HepG2 (cell line): ENCODE results near the gene RRAS. TPM values are rescaled to one million over a fixed set of nuclear protein-coding genes. Genes with fewer than 3 reads are reported as not detected.
A peak's percentile ranks its signal among the peaks of the same experiment; 100 is the strongest.

ENCODE experiments used
- ADNP ChIP-seq: sonication (generic); formaldehyde crosslinking; IDR thresholded peaks from 2 replicates; pipeline ENCODE4 v1.4.0; 2020; ENCODE audit warnings: missing genetic modification reagents
- ARID3A ChIP-seq: IDR thresholded peaks from 2 replicates; pipeline ENCODE4 v1.6.1; 2012; ENCODE audit warnings: low read depth, low read length, improper control_type of control experiment
- ARNT2 ChIP-seq: sonication (generic); formaldehyde crosslinking; IDR thresholded peaks from 2 replicates; pipeline ENCODE4 v1.8.0; 2022; ENCODE audit warnings: mild to moderate bottlenecking, low read depth, missing genetic modification reagents, moderate library complexity
- CERS6 ChIP-seq: sonication (generic); formaldehyde crosslinking; IDR thresholded peaks from 2 replicates; pipeline ENCODE4 v1.5.0; 2020; ENCODE audit warnings: missing genetic modification reagents
- CREB3 ChIP-seq: sonication (generic); formaldehyde crosslinking; IDR thresholded peaks from 2 replicates; pipeline ENCODE4 v1.5.0; 2020; ENCODE audit warnings: missing genetic modification reagents
- ERF ChIP-seq: IDR thresholded peaks from 2 replicates; pipeline ENCODE4 v1.6.1; 2018; ENCODE audit warnings: missing biosample characterization, missing genetic modification reagents
- MBD4 ChIP-seq: IDR thresholded peaks from 2 replicates; pipeline ENCODE4 v1.6.1; 2012; ENCODE audit warnings: low read length, inconsistent platforms, borderline replicate concordance
- MED8 ChIP-seq: sonication (generic); formaldehyde crosslinking; IDR thresholded peaks from 2 replicates; pipeline ENCODE4 v1.8.1; 2023; ENCODE audit warnings: mild to moderate bottlenecking, missing genetic modification reagents; ENCODE audit not compliant: insufficient replicate concordance
- PBX2 ChIP-seq: IDR thresholded peaks from 2 replicates; pipeline ENCODE4 v1.6.1; 2016; ENCODE audit warnings: control low read depth
- PHF8 ChIP-seq: sonication (generic); formaldehyde crosslinking; IDR thresholded peaks from 2 replicates; pipeline ENCODE4 v1.5.0; 2020; ENCODE audit warnings: missing genetic modification reagents
- PRDM4 ChIP-seq: sonication (generic); formaldehyde crosslinking; IDR thresholded peaks from 2 replicates; pipeline ENCODE4 v1.9.0; 2021; ENCODE audit warnings: missing genetic modification reagents, borderline replicate concordance
- RBFOX2 ChIP-seq: fragments of 200-400 bp; formaldehyde crosslinking; IDR thresholded peaks from 2 replicates; pipeline ENCODE4 v1.6.1; 2017; ENCODE audit warnings: low read depth, mild to moderate bottlenecking, low read length
- SNAPC5 ChIP-seq: sonication (generic); formaldehyde crosslinking; IDR thresholded peaks from 2 replicates; pipeline ENCODE4 v1.8.1; 2023; ENCODE audit warnings: mild to moderate bottlenecking, missing genetic modification reagents, borderline replicate concordance
- SP2 ChIP-seq: sonication (generic); formaldehyde crosslinking; IDR thresholded peaks from 2 replicates; pipeline ENCODE4 v1.5.1; 2020; ENCODE audit warnings: mild to moderate bottlenecking, missing genetic modification reagents
- SSRP1 ChIP-seq: IDR thresholded peaks from 2 replicates; pipeline ENCODE4 v1.6.1; 2016; ENCODE audit warnings: control low read depth
- ZNF230 ChIP-seq: sonication (generic); formaldehyde crosslinking; IDR thresholded peaks from 2 replicates; pipeline ENCODE4 v1.4.0; 2020; ENCODE audit warnings: mild to moderate bottlenecking, missing genetic modification reagents
- ZNF367 ChIP-seq: sonication (generic); formaldehyde crosslinking; IDR thresholded peaks from 2 replicates; pipeline ENCODE4 v1.4.0; 2020; ENCODE audit warnings: missing genetic modification reagents, borderline replicate concordance
- ZNF704 ChIP-seq: sonication (generic); formaldehyde crosslinking; IDR thresholded peaks from 2 replicates; pipeline ENCODE4 v1.8.1; 2023; ENCODE audit warnings: mild to moderate bottlenecking, inconsistent platforms, moderate library complexity, missing genetic modification reagents, borderline replicate concordance
- ZNF713 ChIP-seq: sonication (generic); formaldehyde crosslinking; IDR thresholded peaks from 2 replicates; pipeline ENCODE4 v1.4.0; 2020; ENCODE audit warnings: mild to moderate bottlenecking, missing genetic modification reagents
- polyA plus RNA-seq, 8 experiments: library from polyadenylated mRNA; depleted of rRNA in 3 of 8; stranded (reverse) in 7 of 8; unstranded in 1 of 8; fragments of >200 nt; fragmentation: Illumina TruSeq in 4 of 8; extraction: Trizol in 4 of 8; gene quantifications; 2 replicates each; pipeline versions ENCODE4 v1.2.1 to v1.2.3, GENCODE V29; 2011 to 2016; ENCODE audit warnings: low read depth in 4 of 8, missing spikeins in 1 of 8, mixed read lengths in 1 of 8; ENCODE audit not compliant: insufficient read depth in 1 of 8
- total RNA-seq, 5 experiments: library from RNA; depleted of rRNA; stranded (reverse); fragments of >200 nt; fragmentation: Illumina TruSeq; extraction: Trizol; gene quantifications; 2 replicates each; pipeline ENCODE4 v1.2.3, GENCODE V29; 2016; ENCODE audit warnings: low read depth in 1 of 5

The RRAS gene
- total and polyA plus RNA-seq, 2 of the 13 experiments (the other 11 are each of a cell fraction or from before 2014, with no cell fraction given): 1.5 to 12.0 TPM

- TF ChIP-seq ARNT2: peak; percentile 57; the same call in 1 of the 2 replicates
- no peak for TF ChIP-seq SNAPC5 (CRISPR knock-in tag)
- TF ChIP-seq ADNP (CRISPR knock-in tag): no peak
- TF ChIP-seq PBX2: no peak
- no peak for TF ChIP-seq ZNF713 (CRISPR knock-in tag)
- TF ChIP-seq CERS6 (CRISPR knock-in tag): no peak
- TF ChIP-seq SSRP1 (CRISPR knock-in tag): no peak
- 0 out of 2 replicates have a peak, but pooled peaks have one; percentile 74 for TF ChIP-seq ZNF704 (CRISPR knock-in tag)
- TF ChIP-seq PRDM4 (CRISPR knock-in tag): no peak
- TF ChIP-seq RBFOX2: peak; percentile 93
- peak; percentile 61; the same call in 1 of the 2 replicates for TF ChIP-seq CREB3
- no peak for TF ChIP-seq MBD4
- TF ChIP-seq ERF (CRISPR knock-in tag): no peak; the same call in 1 of the 2 replicates
- TF ChIP-seq ZNF230: 0 out of 2 replicates have a peak, but pooled peaks have one; percentile 39
- TF ChIP-seq ARID3A: no peak
- no peak for TF ChIP-seq MED8 (CRISPR knock-in tag)
- TF ChIP-seq ZNF367 (CRISPR knock-in tag): no peak
- TF ChIP-seq SP2 (CRISPR knock-in tag): peak; percentile 75
- TF ChIP-seq PHF8 (CRISPR knock-in tag): peak; percentile 78
These were observed 1.9 kb upstream of the RRAS start, which contains the start of gene SCAF1 (continued) for GRCh38 chr19:49641688-49642491.
